WI38 (cell line): ENCODE data around the gene PRRT4.

Source experiments
- H3K4me3 ChIP-seq: 2 replicates; pipeline ENCODE4 v1.5.1; 2011; ENCODE audit warnings: low read depth, mild to moderate bottlenecking, control low read depth, low read length
- CTCF ChIP-seq: IDR thresholded peaks from 2 replicates; pipeline ENCODE4 v1.5.1; 2012; ENCODE audit warnings: low read depth, mild to moderate bottlenecking, control low read depth, low read length

Gene PRRT4

GRCh38 chr7:128343554-128344430, 17.7 kb downstream of the PRRT4 start, which contains the start of gene RBM28:
Gene RBM28 (minus strand): TSS chr7:128343908. CDS start chr7:128343793, 115 bp downstream.
- TF ChIP-seq CTCF: no peak
- H3K4me3 ChIP-seq: peak within 1 kb of the TSS; percentile 88

- no peak overlapping the region for H3K4me3 ChIP-seq
These were observed 19.8 kb downstream of the PRRT4 start for GRCh38 chr7:128341733-128342132.

GRCh38 chr7:128335730-128336129, 25.8 kb downstream of the PRRT4 start:
- no peak for TF ChIP-seq CTCF
- H3K4me3 ChIP-seq: no peak overlapping the region

More at GRCh38 chr7:128341733-128342132, 19.8 kb downstream of the PRRT4 start:
- no peak for TF ChIP-seq CTCF

GRCh38 chr7:128324368-128324680, 37.2 kb downstream of the PRRT4 start:
- no peak for TF ChIP-seq CTCF

GRCh38 chr7:128323459-128324367, 37.8 kb downstream of the PRRT4 start:
- no peak for TF ChIP-seq CTCF
- H3K4me3 ChIP-seq: no peak overlapping the region

More at GRCh38 chr7:128324368-128324680, 37.2 kb downstream of the PRRT4 start:
- no peak overlapping the region for H3K4me3 ChIP-seq

GRCh38 chr7:128323040-128323439, 38.5 kb downstream of the PRRT4 start:
- no peak for TF ChIP-seq CTCF
- no peak overlapping the region for H3K4me3 ChIP-seq
